ENCODE data around the gene PRSS1. TPM values are rescaled to one million over a fixed set of nuclear protein-coding genes. Genes with fewer than 3 reads are reported as not detected.

The PRSS1 gene
- total RNA-seq, 1 donor from 2014 or later = under 0.01 TPM

DNA sequence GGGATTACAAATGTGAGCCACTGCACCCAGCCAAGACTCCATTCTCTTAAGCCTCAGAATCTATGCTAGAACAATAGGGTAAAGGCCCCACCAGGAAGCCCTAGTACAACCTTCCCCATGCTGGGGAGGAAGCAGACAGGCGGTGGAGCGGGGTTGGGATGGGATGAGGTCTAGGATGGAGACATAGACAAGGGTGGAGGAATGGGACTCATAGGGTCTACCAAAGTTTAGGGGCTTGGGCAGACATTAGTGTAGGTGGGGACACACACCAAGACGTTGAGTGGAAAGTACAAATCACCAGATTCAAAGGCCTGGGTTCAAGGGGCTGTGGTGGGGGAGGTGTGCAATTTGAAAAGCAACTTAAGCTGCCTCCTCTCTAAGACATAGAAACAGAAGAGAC, 40.8 kb downstream of the PRSS1 start:
- no peak for DNase-seq (ENCODE audit: low read depth)
- FAIRE-seq = no peak
- TF ChIP-seq, protein P1, sequence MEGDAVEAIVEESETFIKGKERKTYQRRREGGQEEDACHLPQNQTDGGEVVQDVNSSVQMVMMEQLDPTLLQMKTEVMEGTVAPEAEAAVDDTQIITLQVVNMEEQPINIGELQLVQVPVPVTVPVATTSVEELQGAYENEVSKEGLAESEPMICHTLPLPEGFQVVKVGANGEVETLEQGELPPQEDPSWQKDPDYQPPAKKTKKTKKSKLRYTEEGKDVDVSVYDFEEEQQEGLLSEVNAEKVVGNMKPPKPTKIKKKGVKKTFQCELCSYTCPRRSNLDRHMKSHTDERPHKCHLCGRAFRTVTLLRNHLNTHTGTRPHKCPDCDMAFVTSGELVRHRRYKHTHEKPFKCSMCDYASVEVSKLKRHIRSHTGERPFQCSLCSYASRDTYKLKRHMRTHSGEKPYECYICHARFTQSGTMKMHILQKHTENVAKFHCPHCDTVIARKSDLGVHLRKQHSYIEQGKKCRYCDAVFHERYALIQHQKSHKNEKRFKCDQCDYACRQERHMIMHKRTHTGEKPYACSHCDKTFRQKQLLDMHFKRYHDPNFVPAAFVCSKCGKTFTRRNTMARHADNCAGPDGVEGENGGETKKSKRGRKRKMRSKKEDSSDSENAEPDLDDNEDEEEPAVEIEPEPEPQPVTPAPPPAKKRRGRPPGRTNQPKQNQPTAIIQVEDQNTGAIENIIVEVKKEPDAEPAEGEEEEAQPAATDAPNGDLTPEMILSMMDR (IDR thresholded peaks at IDR 0.05; ENCODE audit: insufficient read depth, low read length, severe bottlenecking) = no peak
- H3K36me3 ChIP-seq (ENCODE audit: control insufficient read depth, insufficient read depth, low read length) = no peaks in the 10 kb centered on the region
- H3K27me3 ChIP-seq (ENCODE audit: control insufficient read depth, insufficient read depth, low read length) = no peaks in the 10 kb centered on the region
- H3K4me3 ChIP-seq (ENCODE audit: low read depth, low read length) = no peak overlapping the region

DNA sequence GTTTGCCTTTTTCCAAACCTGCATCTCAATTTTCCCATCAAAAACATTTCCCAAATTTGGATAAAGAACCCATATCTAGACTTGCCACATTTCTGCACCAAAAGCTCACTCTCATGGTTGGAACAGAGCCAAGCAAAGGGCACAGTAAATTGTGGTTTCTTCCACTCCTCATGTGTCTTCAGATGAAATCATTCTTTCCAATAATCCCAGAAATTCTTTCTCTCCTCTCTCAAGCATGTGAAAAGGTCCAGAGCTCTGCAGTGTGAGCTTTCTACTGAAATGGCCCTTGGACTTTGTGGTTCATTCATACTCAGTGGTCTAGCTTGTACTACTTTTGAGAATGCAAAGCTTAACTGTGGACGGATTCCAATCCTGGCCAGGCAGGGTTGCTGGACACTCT, 41.3 kb downstream of the PRSS1 start:
- Histone ChIP-seq H3K4me3 (ENCODE audit: low read depth, low read length) (no peak overlapping the region), H3K36me3 (ENCODE audit: control insufficient read depth, insufficient read depth, low read length) (no peaks in the 10 kb centered on the region), H3K27me3 (ENCODE audit: control insufficient read depth, insufficient read depth, low read length) (no peaks in the 10 kb centered on the region)
- no peak for DNase-seq (ENCODE audit: low read depth)
- no peak for FAIRE-seq
- TF ChIP-seq, protein P1 (IDR thresholded peaks at IDR 0.05; ENCODE audit: insufficient read depth, low read length, severe bottlenecking) = no peak

DNA sequence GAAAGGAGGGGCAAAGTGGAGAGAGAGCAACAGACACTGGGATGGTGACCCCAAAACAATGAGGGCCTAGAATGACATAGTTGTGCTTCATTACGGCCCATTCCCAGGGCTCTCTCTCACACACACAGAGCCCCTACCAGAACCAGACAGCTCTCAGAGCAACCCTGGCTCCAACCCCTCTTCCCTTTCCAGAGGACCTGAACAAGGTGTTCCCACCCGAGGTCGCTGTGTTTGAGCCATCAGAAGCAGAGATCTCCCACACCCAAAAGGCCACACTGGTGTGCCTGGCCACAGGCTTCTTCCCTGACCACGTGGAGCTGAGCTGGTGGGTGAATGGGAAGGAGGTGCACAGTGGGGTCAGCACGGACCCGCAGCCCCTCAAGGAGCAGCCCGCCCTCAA, 42.2 kb downstream of the PRSS1 start:
- Histone ChIP-seq H3K36me3 (ENCODE audit: control insufficient read depth, insufficient read depth, low read length) (no peaks in the 10 kb centered on the region), H3K4me3 (ENCODE audit: low read depth, low read length) (no peak overlapping the region), H3K27me3 (ENCODE audit: control insufficient read depth, insufficient read depth, low read length) (peaks cover 4% of the 10 kb centered on the region)
- FAIRE-seq = no peak
- DNase-seq (ENCODE audit: low read depth) = no peak
- TF ChIP-seq, protein P1 (IDR thresholded peaks at IDR 0.05; ENCODE audit: insufficient read depth, low read length, severe bottlenecking) = no peak

DNA sequence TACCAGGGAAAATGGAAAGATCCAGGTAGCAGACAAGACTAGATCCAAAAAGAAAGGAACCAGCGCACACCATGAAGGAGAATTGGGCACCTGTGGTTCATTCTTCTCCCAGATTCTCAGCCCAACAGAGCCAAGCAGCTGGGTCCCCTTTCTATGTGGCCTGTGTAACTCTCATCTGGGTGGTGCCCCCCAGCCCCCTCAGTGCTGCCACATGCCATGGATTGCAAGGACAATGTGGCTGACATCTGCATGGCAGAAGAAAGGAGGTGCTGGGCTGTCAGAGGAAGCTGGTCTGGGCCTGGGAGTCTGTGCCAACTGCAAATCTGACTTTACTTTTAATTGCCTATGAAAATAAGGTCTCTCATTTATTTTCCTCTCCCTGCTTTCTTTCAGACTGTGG, 42.9 kb downstream of the PRSS1 start:
- no peak overlapping the region for H3K4me3 ChIP-seq (ENCODE audit: low read depth, low read length)
- H3K27me3 ChIP-seq (ENCODE audit: control insufficient read depth, insufficient read depth, low read length) = peaks cover 7% of the 10 kb centered on the region
- H3K36me3 ChIP-seq (ENCODE audit: control insufficient read depth, insufficient read depth, low read length) = no peaks in the 10 kb centered on the region
- FAIRE-seq = no peak
- TF ChIP-seq, protein P1 (IDR thresholded peaks at IDR 0.05; ENCODE audit: insufficient read depth, low read length, severe bottlenecking) = no peak
- DNase-seq (ENCODE audit: low read depth) = no peak

DNA sequence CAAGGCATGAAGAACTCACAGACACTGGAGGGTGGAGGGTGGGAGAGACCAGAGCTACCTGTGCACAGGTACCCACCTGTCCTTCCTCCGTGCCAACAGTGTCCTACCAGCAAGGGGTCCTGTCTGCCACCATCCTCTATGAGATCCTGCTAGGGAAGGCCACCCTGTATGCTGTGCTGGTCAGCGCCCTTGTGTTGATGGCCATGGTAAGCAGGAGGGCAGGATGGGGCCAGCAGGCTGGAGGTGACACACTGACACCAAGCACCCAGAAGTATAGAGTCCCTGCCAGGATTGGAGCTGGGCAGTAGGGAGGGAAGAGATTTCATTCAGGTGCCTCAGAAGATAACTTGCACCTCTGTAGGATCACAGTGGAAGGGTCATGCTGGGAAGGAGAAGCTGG, 43.3 kb downstream of the PRSS1 start:
- Histone ChIP-seq H3K36me3 (ENCODE audit: control insufficient read depth, insufficient read depth, low read length) (no peaks in the 10 kb centered on the region), H3K4me3 (ENCODE audit: low read depth, low read length) (no peak overlapping the region), H3K27me3 (ENCODE audit: control insufficient read depth, insufficient read depth, low read length) (peaks cover 10% of the 10 kb centered on the region)
- DNase-seq (ENCODE audit: low read depth) (no peak), FAIRE-seq (no peak)
- TF ChIP-seq, protein P1 (IDR thresholded peaks at IDR 0.05; ENCODE audit: insufficient read depth, low read length, severe bottlenecking) = no peak

DNA sequence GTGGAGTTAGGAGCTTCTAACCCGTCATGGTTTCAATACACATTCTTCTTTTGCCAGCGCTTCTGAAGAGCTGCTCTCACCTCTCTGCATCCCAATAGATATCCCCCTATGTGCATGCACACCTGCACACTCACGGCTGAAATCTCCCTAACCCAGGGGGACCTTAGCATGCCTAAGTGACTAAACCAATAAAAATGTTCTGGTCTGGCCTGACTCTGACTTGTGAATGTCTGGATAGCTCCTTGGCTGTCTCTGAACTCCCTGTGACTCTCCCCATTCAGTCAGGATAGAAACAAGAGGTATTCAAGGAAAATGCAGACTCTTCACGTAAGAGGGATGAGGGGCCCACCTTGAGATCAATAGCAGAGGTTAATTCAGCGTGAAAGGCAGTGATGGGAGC, 43.9 kb downstream of the PRSS1 start:
- no peak for FAIRE-seq
- TF ChIP-seq, protein P1 (IDR thresholded peaks at IDR 0.05; ENCODE audit: insufficient read depth, low read length, severe bottlenecking) = no peak

More for the DNA sequence above, 43.9 kb downstream of the PRSS1 start:
- peak; percentile 34 for DNase-seq (ENCODE audit: low read depth)
- Histone ChIP-seq H3K27me3 (ENCODE audit: control insufficient read depth, insufficient read depth, low read length) (peaks cover 15% of the 10 kb centered on the region), H3K4me3 (ENCODE audit: low read depth, low read length) (no peak overlapping the region), H3K36me3 (ENCODE audit: control insufficient read depth, insufficient read depth, low read length) (no peaks in the 10 kb centered on the region)

All from bronchial epithelial cell (primary cell).